Breast epithelium (tissue), 4 donors: ENCODE measurements around the gene CTCF. TPM values are rescaled to one million over a fixed set of nuclear protein-coding genes. Genes with fewer than 3 reads are reported as not detected.

Experiments
- DNase-seq, 2 donors: peaks; one replicate each; pipeline ENCODE4 v3.0.0-alpha.2; 2019; ENCODE audit warnings: low spot score in 2 of 2
- H3K27ac ChIP-seq, 2 donors: fragments of 200-600 bp; sonication (generic) in 1 of 2; one replicate each; pipeline ENCODE4 v1.5.1; 2016 to 2019; ENCODE audit warnings: mild to moderate bottlenecking in 1 of 2
- H3K27me3 ChIP-seq, 2 donors: fragments of 200-600 bp; sonication (generic) in 1 of 2; one replicate each; pipeline versions ENCODE4 v1.5.1 to v1.6.0; 2017 to 2019; ENCODE audit warnings: control low read depth in 1 of 2, mild to moderate bottlenecking in 1 of 2
- H3K36me3 ChIP-seq: fragments of 200-600 bp; one replicate; pipeline ENCODE4 v1.5.1; 2019
- H3K4me1 ChIP-seq, 2 donors: fragments of 200-600 bp; sonication (generic); one replicate each; pipeline ENCODE4 v1.5.1; 2016 to 2019; ENCODE audit warnings: control low read depth in 1 of 2
- H3K4me3 ChIP-seq, 3 donors: fragments of 200-600 bp; sonication (generic); 1 replicate in 2 of 3; 2 replicates in 1 of 3; pipeline ENCODE4 v1.5.1; 2016 to 2019; ENCODE audit warnings: mild to moderate bottlenecking in 3 of 3, moderate library complexity in 2 of 3
- H3K9me3 ChIP-seq, 2 donors: fragments of 200-600 bp; sonication (generic) in 1 of 2; one replicate each; pipeline ENCODE4 v1.5.1; 2016 to 2019; ENCODE audit warnings: control low read depth in 1 of 2
- POLR2A ChIP-seq: fragments of 450-650 bp; IDR thresholded peaks from one replicate; pipeline ENCODE4 v1.6.1; 2016; ENCODE audit warnings: antibody characterized with exemption, mild to moderate bottlenecking, moderate library complexity
- POLR2AphosphoS5 ChIP-seq, 3 donors: sonication (generic); formaldehyde crosslinking; IDR thresholded peaks; one replicate each; pipeline ENCODE4 v1.6.1; 2017; ENCODE audit warnings: antibody characterized with exemption in 3 of 3
- intact Hi-C: fragments of 100-400 bp; cut with DNase I; formaldehyde crosslinking; loops from one replicate; pipeline ENCODE4 v1.15.1; 2023; ENCODE audit warnings: low total_unique reads
- total RNA-seq, 3 donors: library from RNA; depleted of rRNA; stranded (reverse); fragments of >200 nt; gene quantifications; one replicate each; pipeline ENCODE4 v1.1.0, GENCODE V29; 2016
- TF ChIP-seq, protein P1 (sequence below), 3 donors: fragments of 450-650 bp; IDR thresholded peaks; one replicate each; pipeline ENCODE4 v1.5.1; 2016 to 2017; ENCODE audit warnings: antibody characterized with exemption in 3 of 3, mild to moderate bottlenecking in 3 of 3, moderate library complexity in 3 of 3

The CTCF gene
- total RNA-seq, 3 donors from 2014 or later, result 27.8 to 51.7 (median 38.0) TPM

DNA sequence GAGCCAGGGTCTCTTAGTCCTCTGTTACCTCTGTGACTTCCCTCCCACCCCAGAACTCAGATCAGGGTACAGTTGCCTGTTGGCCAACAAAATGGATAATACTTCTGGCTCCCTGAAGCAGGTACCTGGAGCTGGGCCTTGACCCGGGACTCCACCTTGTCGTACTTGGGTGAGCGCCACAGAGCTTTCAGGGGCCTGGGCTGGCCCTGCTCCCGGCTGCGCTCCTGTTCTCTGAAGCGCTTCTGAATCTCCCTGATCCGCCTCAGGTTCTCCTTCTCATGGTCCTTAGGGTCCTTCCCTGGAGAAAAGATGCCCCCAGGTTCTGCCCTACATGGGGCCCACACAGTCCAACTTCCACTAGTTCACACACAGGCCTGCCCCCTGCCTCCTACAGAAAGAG lies 102.5 kb downstream of the CTCF start:
- no peaks in the 10 kb centered on the region for H3K27me3 ChIP-seq
- TF ChIP-seq, protein P1, sequence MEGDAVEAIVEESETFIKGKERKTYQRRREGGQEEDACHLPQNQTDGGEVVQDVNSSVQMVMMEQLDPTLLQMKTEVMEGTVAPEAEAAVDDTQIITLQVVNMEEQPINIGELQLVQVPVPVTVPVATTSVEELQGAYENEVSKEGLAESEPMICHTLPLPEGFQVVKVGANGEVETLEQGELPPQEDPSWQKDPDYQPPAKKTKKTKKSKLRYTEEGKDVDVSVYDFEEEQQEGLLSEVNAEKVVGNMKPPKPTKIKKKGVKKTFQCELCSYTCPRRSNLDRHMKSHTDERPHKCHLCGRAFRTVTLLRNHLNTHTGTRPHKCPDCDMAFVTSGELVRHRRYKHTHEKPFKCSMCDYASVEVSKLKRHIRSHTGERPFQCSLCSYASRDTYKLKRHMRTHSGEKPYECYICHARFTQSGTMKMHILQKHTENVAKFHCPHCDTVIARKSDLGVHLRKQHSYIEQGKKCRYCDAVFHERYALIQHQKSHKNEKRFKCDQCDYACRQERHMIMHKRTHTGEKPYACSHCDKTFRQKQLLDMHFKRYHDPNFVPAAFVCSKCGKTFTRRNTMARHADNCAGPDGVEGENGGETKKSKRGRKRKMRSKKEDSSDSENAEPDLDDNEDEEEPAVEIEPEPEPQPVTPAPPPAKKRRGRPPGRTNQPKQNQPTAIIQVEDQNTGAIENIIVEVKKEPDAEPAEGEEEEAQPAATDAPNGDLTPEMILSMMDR (IDR thresholded peaks at IDR 0.05), result no peak
- TF ChIP-seq POLR2AphosphoS5 (IDR thresholded peaks at IDR 0.05), result no peak
- TF ChIP-seq POLR2A, result no peak
- no peak for DNase-seq
- no peak overlapping the region for H3K27ac ChIP-seq
- no peaks in the 10 kb centered on the region for H3K36me3 ChIP-seq
- H3K9me3 ChIP-seq, result no peaks in the 10 kb centered on the region
- peaks cover 14 to 18% of the 10 kb centered on the region in 2 donors for H3K4me1 ChIP-seq
- intact Hi-C loops, result loop anchor here (10.0 kb wide), 1 partner anchor 140 kb away; the partner anchor contains the start of genes RANBP10 and TSNAXIP1
- H3K4me3 ChIP-seq, result no peak overlapping the region

DNA sequence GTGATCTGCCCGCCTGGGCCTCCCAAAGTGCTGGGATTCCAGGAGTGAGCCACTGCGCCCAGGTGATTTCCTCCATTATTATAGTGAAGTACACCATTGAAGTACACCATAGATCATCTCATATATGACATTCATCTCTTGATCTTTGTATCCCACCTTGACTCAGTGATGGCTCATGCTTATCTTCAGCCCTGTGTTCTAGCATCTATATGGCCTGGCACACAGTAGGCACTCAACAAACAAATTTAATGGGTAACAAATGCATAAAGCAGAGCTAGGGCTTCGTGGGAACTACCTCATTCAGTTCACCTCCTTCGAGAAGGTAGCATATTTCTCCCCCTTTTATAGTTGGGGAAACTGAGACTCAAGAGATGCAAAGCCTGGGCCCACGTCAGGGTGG lies 103.3 kb downstream of the CTCF start:
- no peaks in the 10 kb centered on the region for H3K36me3 ChIP-seq
- H3K4me3 ChIP-seq, result peak overlapping the region; percentile 73 to 99 (median 93)
- H3K27ac ChIP-seq, result no peak overlapping the region
- no peak for DNase-seq
- H3K9me3 ChIP-seq, result no peaks in the 10 kb centered on the region
- H3K27me3 ChIP-seq, result no peaks in the 10 kb centered on the region
- intact Hi-C loops, result loop anchor here (10.0 kb wide), 1 partner anchor 139 kb away; the partner anchor contains the start of genes RANBP10 and TSNAXIP1
- TF ChIP-seq POLR2A (no peak), POLR2AphosphoS5 (IDR thresholded peaks at IDR 0.05) (no peak)
- TF ChIP-seq, protein P1 (IDR thresholded peaks at IDR 0.05), result no peak
- peaks cover 14 to 18% of the 10 kb centered on the region in 2 donors for H3K4me1 ChIP-seq

DNA sequence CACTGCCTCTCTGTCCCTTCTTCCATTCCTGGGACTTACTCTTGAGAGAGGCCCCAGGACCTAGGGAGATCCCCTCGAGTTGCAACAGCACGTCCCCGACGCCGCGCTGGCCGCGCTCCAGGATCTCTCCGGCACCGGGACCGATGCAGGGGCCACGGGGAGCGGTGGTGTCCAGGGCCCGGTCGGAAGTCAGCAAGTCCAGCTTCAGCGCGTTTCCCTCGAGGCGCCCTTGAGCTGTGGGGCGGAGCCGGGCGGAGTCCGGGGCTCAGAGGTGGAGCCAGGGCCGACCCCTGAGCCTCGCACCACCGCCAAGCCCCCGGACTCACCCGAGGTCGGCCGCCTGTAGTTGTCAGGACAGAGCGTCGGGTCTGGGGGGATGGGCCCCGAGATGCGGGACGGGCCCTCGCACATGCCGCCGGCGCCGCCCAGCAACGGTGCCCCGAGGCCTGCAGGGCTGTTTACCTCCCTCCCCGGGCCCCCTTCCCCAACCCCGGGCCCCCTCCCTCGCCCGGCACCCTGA lies 103.8 kb downstream of the CTCF start:
- Histone ChIP-seq H3K27ac (peak overlapping the region; percentile 89 to 97), H3K36me3 (no peaks in the 10 kb centered on the region), H3K9me3 (no peaks in the 10 kb centered on the region), H3K27me3 (no peaks in the 10 kb centered on the region), H3K4me1 (peaks cover 14 to 17% of the 10 kb centered on the region in 2 donors), H3K4me3 (peak overlapping the region; percentile 73 to 99 (median 93))
- DNase-seq, result no peak
- intact Hi-C loops, result loop anchor here (10.0 kb wide), 1 partner anchor 139 kb away; the partner anchor contains the start of genes RANBP10 and TSNAXIP1
- TF ChIP-seq, protein P1 (IDR thresholded peaks at IDR 0.05), result no peak
- TF ChIP-seq POLR2A (no peak), POLR2AphosphoS5 (IDR thresholded peaks at IDR 0.05) (no peak)

DNA sequence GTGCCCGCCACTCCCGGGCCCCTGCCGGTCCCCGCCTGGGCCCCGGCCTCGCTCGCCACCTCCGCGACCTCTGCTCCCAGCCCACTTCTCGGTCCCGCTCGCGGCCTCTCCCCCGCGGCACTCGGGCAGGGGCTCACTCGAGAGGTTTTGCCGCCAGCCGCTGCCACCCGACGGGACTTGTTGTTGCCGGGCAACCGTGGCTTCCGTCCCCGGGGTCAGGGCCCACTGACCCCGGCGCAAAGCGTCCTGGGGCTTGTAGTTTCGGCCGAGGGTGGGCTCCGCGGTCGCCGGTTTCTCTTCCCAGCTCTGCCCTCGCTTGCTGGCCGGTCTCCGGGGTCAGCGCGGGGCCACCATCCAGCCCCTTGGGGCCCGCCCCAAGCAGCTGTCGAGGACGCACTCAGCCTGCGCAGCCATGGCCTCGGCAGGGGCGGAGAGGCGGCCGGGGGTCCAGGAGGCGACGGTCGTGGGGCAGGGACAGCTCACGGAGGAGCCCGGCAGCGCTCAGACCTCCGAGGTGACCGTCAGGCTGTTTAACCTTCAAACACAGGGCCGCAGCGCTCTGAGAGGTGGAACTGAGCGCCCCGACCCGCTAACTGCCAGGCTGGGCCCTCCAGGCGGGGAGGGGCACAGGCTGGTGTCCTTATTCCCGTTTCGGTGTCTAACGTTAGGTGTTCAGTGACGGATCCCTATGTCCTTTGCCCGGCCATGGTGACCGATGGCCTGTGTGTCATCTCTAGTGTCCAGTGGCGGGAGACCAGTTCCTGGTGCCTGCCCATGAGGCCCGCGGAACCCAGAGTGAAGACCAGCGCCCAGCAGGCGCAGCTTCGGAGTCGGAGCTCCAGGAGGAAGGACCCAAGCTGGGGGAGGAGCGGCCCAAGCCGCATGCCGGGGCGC lies 104.5 kb downstream of the CTCF start, which contains the start of the genes C16orf86 and ENKD1:
TSS of gene C16orf86 (plus strand) at position 256 of the 894 bp plus-strand sequence. CDS start at position 413, 157 bp downstream.
TSS of gene ENKD1 (minus strand) at position 192 of the 894 bp plus-strand sequence. CDS start 308 bp downstream, outside the sequence.
- Histone ChIP-seq H3K36me3 (no peaks in the 10 kb centered on the region), H3K4me3 (peak within 1 kb of the TSS; percentile 73 to 99 (median 93)), H3K27me3 (no peaks in the 10 kb centered on the region), H3K9me3 (no peaks in the 10 kb centered on the region), H3K27ac (peak within 1 kb of the TSS; percentile 89 to 97), H3K4me1 (peaks cover 12 to 14% of the 10 kb centered on the region in 2 donors)
- intact Hi-C loops, result loop anchor here (10.0 kb wide), 1 partner anchor 138 kb away; the partner anchor contains the start of genes RANBP10 and TSNAXIP1
- DNase-seq, result peak; percentile 66 to 78
- TF ChIP-seq POLR2A (no peak), POLR2AphosphoS5 (IDR thresholded peaks at IDR 0.05) (peak; percentile 44 to 65 (median 45))

DNA sequence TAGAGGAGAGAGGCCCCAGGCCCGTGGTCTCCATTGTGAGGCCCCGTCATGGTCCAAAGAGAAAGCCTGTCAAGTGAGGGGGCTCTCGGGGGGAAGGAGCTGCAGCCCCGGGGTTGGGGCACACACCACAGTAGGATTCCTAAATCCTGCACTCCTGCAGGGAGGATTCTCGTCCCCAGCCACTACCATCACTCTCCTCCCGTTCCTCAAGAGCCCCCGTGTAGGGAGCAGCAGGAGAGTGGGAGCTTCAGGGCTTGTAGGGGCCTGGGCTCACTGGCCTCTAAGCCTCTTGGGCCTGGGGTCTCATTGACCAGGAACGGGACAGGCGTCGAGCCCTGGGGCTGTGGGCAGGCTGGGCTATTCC lies 105.1 kb downstream of the CTCF start:
- intact Hi-C loops, result loop anchor here (10.0 kb wide), 1 partner anchor 137 kb away; the partner anchor contains the start of genes RANBP10 and TSNAXIP1
- no peaks in the 10 kb centered on the region for H3K9me3 ChIP-seq
- H3K27ac ChIP-seq, result peak overlapping the region; percentile 89 to 97
- no peaks in the 10 kb centered on the region for H3K27me3 ChIP-seq
- H3K4me1 ChIP-seq, result peaks cover 12 to 14% of the 10 kb centered on the region in 2 donors
- H3K36me3 ChIP-seq, result no peaks in the 10 kb centered on the region
- TF ChIP-seq, protein P1 (IDR thresholded peaks at IDR 0.05), result no peak
- peak overlapping the region; percentile 73 to 99 (median 93) for H3K4me3 ChIP-seq
- no peak for DNase-seq
